ENCODE measurements around the gene BCAS2.

BCAS2 gene

GRCh38 chr1:114535401-114535800 lies 46.0 kb downstream of the BCAS2 start:
- no peak overlapping the region for H3K4me3 ChIP-seq (ENCODE audit: low read length)
- no peak for DNase-seq (ENCODE audit: low read depth)
- no peak for TF ChIP-seq CTCF (IDR thresholded peaks at IDR 0.05; ENCODE audit: insufficient read depth, low read depth, low read length, missing control alignments)

DNA sequence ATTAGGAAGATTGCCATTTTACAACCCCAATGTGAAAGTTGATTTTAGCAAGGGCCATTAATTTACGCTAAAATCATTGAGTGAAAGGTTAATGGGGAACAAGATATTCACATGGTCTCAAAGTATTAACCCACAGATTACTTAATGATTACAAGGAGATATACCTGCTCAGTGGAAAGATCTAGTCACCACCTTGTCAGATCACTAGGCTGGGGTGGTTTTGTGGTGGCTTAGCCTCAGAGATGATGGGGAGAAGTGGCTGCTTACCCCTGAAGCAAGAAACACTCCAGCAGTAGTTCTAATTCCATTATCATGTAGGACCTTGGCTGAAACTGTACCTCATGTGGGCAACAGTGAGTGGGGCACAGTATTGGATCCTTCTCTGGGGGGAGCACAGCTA lies 50.3 kb downstream of the BCAS2 start:
- no peak for TF ChIP-seq CTCF (IDR thresholded peaks at IDR 0.05; ENCODE audit: insufficient read depth, low read depth, low read length, missing control alignments)
- H3K4me3 ChIP-seq (ENCODE audit: low read length), result no peak overlapping the region
- no peak for DNase-seq (ENCODE audit: low read depth)

DNA sequence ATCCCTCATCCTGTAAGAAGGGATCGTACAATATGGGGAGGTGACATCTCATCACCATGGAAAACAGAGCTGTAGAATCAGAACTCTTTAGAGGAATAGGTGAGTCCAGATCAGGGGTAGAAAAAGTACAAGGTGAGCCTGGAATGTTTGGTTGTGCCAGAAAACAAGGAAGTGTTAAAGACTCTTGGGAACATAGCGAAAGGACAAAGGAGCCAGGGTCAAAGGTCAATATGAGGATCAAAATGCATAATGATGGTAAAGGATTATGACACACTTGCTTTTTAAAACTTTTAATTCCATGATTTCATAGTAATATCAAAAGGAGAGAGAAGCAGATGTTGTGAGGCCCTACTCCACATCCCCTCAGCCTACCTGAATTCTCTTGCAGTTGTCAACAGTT lies 51.2 kb downstream of the BCAS2 start:
- no peak overlapping the region for H3K4me3 ChIP-seq (ENCODE audit: low read length)
- no peak for TF ChIP-seq CTCF (IDR thresholded peaks at IDR 0.05; ENCODE audit: insufficient read depth, low read depth, low read length, missing control alignments)
- no peak for DNase-seq (ENCODE audit: low read depth)

DNA sequence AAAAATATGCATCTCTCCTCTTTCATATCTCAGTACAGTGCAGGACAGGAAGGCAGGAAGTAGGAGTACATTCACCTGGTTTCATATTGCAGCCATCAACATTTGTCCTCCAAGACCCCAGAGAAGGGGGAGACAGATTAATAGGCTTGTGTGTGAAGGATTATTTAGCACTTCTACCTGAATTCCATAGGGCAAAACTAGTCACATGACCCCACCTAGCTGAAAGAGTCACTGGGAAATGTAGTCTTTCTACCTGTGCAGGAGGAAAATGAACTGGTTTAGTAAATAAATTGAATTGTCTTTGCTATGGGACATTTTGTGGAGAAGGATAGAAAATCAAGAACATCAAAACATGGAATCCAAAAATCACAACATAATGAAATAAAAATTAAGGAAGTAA lies 56.5 kb downstream of the BCAS2 start:
- peak; percentile 31 for DNase-seq (ENCODE audit: low read depth)
- H3K4me3 ChIP-seq (ENCODE audit: low read length), result no peak overlapping the region

GRCh38 chr1:114522264-114522575 lies 59.2 kb downstream of the BCAS2 start:
- TF ChIP-seq CTCF (IDR thresholded peaks at IDR 0.05; ENCODE audit: insufficient read depth, low read depth, low read length, missing control alignments), result no peak
- no peak overlapping the region for H3K4me3 ChIP-seq (ENCODE audit: low read length)
- no peak for DNase-seq (ENCODE audit: low read depth)

More for the DNA sequence above, 56.5 kb downstream of the BCAS2 start:
- no peak for TF ChIP-seq CTCF (IDR thresholded peaks at IDR 0.05; ENCODE audit: insufficient read depth, low read depth, low read length, missing control alignments)

- DNase-seq (ENCODE audit: low read depth), result no peak
- no peak for TF ChIP-seq CTCF (IDR thresholded peaks at IDR 0.05; ENCODE audit: insufficient read depth, low read depth, low read length, missing control alignments)
- H3K4me3 ChIP-seq (ENCODE audit: low read length), result no peak overlapping the region
Observed at GRCh38 chr1:114521396-114522263, 59.8 kb downstream of the BCAS2 start.

Data from epithelial cell of esophagus (primary cell).